ENCODE data around the gene TMED5. TPM values are rescaled to one million over a fixed set of nuclear protein-coding genes. Genes with fewer than 3 reads are reported as not detected.
A peak's percentile ranks its signal among the peaks of the same experiment; 100 is the strongest.

Gene TMED5
- total RNA-seq, 2 donors from 2014 or later, result 63.4 to 66.4 TPM

- TF ChIP-seq, protein P1, sequence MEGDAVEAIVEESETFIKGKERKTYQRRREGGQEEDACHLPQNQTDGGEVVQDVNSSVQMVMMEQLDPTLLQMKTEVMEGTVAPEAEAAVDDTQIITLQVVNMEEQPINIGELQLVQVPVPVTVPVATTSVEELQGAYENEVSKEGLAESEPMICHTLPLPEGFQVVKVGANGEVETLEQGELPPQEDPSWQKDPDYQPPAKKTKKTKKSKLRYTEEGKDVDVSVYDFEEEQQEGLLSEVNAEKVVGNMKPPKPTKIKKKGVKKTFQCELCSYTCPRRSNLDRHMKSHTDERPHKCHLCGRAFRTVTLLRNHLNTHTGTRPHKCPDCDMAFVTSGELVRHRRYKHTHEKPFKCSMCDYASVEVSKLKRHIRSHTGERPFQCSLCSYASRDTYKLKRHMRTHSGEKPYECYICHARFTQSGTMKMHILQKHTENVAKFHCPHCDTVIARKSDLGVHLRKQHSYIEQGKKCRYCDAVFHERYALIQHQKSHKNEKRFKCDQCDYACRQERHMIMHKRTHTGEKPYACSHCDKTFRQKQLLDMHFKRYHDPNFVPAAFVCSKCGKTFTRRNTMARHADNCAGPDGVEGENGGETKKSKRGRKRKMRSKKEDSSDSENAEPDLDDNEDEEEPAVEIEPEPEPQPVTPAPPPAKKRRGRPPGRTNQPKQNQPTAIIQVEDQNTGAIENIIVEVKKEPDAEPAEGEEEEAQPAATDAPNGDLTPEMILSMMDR (IDR thresholded peaks at IDR 0.05), result no peak
- Histone ChIP-seq H3K36me3 (no peaks in the 10 kb centered on the region), H3K27ac (no peak overlapping the region), H3K9ac (ENCODE audit: low read depth in 2 of 2, low read length in 2 of 2) (no peak overlapping the region), H3K9me3 (no peaks in the 10 kb centered on the region), H3K4me3 (no peak overlapping the region), H3K4me1 (peaks cover 5% of the 10 kb centered on the region), H3K27me3 (no peaks in the 10 kb centered on the region)
- no peak for DNase-seq
- intact Hi-C loops (cut with DNase I), result no loop called here
These were observed 38.1 kb downstream of the TMED5 start for GRCh38 chr1:93142161-93142560.

GRCh38 chr1:93140106-93140505 is 40.1 kb downstream of the TMED5 start:
- intact Hi-C loops (cut with DNase I), result no loop called here
- no peak overlapping the region for H3K4me3 ChIP-seq
- H3K4me1 ChIP-seq, result peaks cover 5% of the 10 kb centered on the region
- no peak for DNase-seq
- H3K9me3 ChIP-seq, result no peaks in the 10 kb centered on the region
- TF ChIP-seq, protein P1 (IDR thresholded peaks at IDR 0.05), result no peak
- no peak overlapping the region for H3K27ac ChIP-seq
- H3K36me3 ChIP-seq, result no peaks in the 10 kb centered on the region
- H3K27me3 ChIP-seq, result no peaks in the 10 kb centered on the region
- no peak overlapping the region for H3K9ac ChIP-seq (ENCODE audit: low read depth in 2 of 2, low read length in 2 of 2)

DNA sequence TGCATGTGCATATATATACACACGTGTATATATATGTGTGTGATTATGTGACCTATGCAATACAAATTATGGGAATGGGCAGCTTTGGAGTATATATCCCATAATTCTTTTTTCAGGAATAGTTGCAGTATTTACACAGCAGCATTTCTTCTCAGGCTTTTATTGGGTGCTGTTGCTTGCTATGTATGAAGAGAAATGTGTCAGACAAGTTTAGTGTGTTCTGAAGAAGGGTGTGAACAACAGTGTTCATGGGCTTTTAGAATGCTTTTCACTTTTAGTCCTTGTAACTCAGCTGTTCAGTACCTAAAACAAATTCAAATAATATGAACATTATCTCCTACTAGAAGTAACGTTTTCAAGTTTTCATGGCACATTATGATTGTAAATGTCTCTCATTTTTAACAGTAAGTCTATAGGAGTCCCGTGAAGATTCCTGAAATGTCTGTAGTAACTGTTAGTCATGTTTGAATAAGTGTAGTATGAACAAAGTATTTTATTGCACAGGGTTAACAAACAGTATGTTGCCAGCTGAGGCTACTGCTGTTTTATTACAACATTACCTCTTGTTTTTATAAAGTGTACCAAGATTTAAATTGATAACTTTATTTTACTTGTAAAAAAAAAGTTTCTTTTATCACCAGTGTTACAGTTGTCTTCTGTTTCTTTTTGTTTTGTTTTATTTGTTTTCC is 42.5 kb downstream of the TMED5 start:
- Histone ChIP-seq H3K9me3 (no peaks in the 10 kb centered on the region), H3K4me1 (peaks cover 5% of the 10 kb centered on the region), H3K27ac (no peak overlapping the region), H3K36me3 (no peaks in the 10 kb centered on the region), H3K27me3 (no peaks in the 10 kb centered on the region), H3K4me3 (no peak overlapping the region), H3K9ac (ENCODE audit: low read depth in 2 of 2, low read length in 2 of 2) (no peak overlapping the region)
- intact Hi-C loops (cut with DNase I), result no loop called here
- TF ChIP-seq, protein P1 (IDR thresholded peaks at IDR 0.05), result no peak
- no peak for DNase-seq

DNA sequence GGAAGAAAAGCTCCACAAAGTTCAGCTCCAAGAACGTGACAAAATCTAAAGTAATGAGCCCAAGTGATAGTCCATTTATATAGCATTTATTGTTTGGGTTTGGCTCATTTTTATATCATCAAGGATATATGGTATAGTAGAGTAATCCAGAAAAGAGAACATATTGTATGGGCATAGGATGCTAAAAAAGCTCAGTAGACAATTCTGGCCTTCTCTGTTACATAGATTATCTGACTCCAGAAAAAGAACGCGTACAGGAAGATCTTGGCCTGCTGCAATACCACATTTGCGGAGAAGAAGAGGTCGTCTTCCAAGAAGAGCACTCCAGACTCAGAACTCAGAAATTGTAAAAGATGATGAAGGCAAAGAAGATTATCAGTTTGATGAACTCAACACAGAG is 43.8 kb downstream of the TMED5 start:
- Histone ChIP-seq H3K9me3 (no peaks in the 10 kb centered on the region), H3K27ac (no peak overlapping the region), H3K27me3 (no peaks in the 10 kb centered on the region), H3K4me3 (no peak overlapping the region), H3K4me1 (peaks cover 5% of the 10 kb centered on the region), H3K36me3 (no peaks in the 10 kb centered on the region), H3K9ac (ENCODE audit: low read depth in 2 of 2, low read length in 2 of 2) (no peak overlapping the region)
- TF ChIP-seq, protein P1 (IDR thresholded peaks at IDR 0.05), result no peak
- DNase-seq, result no peak
- intact Hi-C loops (cut with DNase I), result no loop called here

GRCh38 chr1:93132638-93133037 is 47.6 kb downstream of the TMED5 start:
- intact Hi-C loops (cut with DNase I), result no loop called here
- Histone ChIP-seq H3K9ac (ENCODE audit: low read depth in 2 of 2, low read length in 2 of 2) (no peak overlapping the region), H3K36me3 (no peaks in the 10 kb centered on the region), H3K4me1 (no peaks in the 10 kb centered on the region), H3K4me3 (no peak overlapping the region), H3K27ac (peak overlapping the region; percentile 14), H3K9me3 (no peaks in the 10 kb centered on the region), H3K27me3 (no peaks in the 10 kb centered on the region)
- no peak for DNase-seq
- TF ChIP-seq, protein P1 (IDR thresholded peaks at IDR 0.05), result no peak

Data from colonic mucosa (tissue), 4 donors.